UCSD-AML1 (cell line): Measurements from ENCODE around the gene PFKM.
"Not testable (repeated sequence)": the region's sequence is repeated elsewhere in the genome, so short reads cannot be mapped to it uniquely, and the experiment has no call there.

Experiments used
- DNase-seq: peaks from one replicate; lab custom pipeline; 2025; ENCODE audit not compliant: unreplicated experiment; lab: John Stamatoyannopoulos, UW

Gene PFKM

GRCh38 chr12:48110691-48111311, 8.4 kb upstream of the PFKM start:
- DNase-seq, result no peak

GRCh38 chr12:48111312-48111693, 7.9 kb upstream of the PFKM start:
- DNase-seq, result not testable (repeated sequence)

GRCh38 chr12:48115957-48116356, 3.2 kb upstream of the PFKM start:
- no peak for DNase-seq

GRCh38 chr12:48118284-48118871, 786 bp upstream of the PFKM start:
- DNase-seq, result no peak

- no peak for DNase-seq
These were observed 651 bp downstream of the PFKM start for GRCh38 chr12:48119834-48120195.

- no peak for DNase-seq
These were observed 2.4 kb downstream of the PFKM start for GRCh38 chr12:48121522-48121921.

- no peak for DNase-seq
These were observed 3.1 kb downstream of the PFKM start for GRCh38 chr12:48122065-48122834.

- no peak for DNase-seq
These were observed 4.0 kb downstream of the PFKM start for GRCh38 chr12:48123169-48123568.

- DNase-seq, result not testable (repeated sequence)
These were observed 6.4 kb downstream of the PFKM start for GRCh38 chr12:48125542-48125941.

GRCh38 chr12:48125985-48126384, 6.8 kb downstream of the PFKM start:
- DNase-seq, result no peak

- DNase-seq, result no peak
These were observed 7.9 kb downstream of the PFKM start for GRCh38 chr12:48126953-48127630.

GRCh38 chr12:48128800-48129199, 9.6 kb downstream of the PFKM start:
- no peak for DNase-seq

- DNase-seq, result no peak
These were observed 10.2 kb downstream of the PFKM start for GRCh38 chr12:48129376-48129775.

GRCh38 chr12:48131517-48131916, 12.4 kb downstream of the PFKM start:
- DNase-seq, result no peak

GRCh38 chr12:48132826-48133225, 13.7 kb downstream of the PFKM start:
- no peak for DNase-seq

- DNase-seq, result no peak
These were observed 15.9 kb downstream of the PFKM start for GRCh38 chr12:48135027-48135426.

- DNase-seq, result no peak
These were observed 23.9 kb downstream of the PFKM start for GRCh38 chr12:48142818-48143674.

GRCh38 chr12:48143898-48144297, 24.7 kb downstream of the PFKM start:
- no peak for DNase-seq

GRCh38 chr12:48145981-48146380, 26.8 kb downstream of the PFKM start:
- no peak for DNase-seq

GRCh38 chr12:48151103-48151771, 32.1 kb downstream of the PFKM start:
- DNase-seq, result no peak
